Coronary artery (tissue), 2 donors: ENCODE measurements around the gene EML1.
"Not testable (repeated sequence)": the region's sequence is repeated elsewhere in the genome, so short reads cannot be mapped to it uniquely, and the experiment has no call there.

Experiments
- DNase-seq: peaks from one replicate; pipeline ENCODE4 v3.0.0-alpha.2; 2017; ENCODE audit warnings: low spot score
- H3K27ac ChIP-seq, 2 donors: fragments of 200-600 bp; sonication (generic); one replicate each; pipeline ENCODE4 v1.5.1; 2016 to 2019
- H3K4me3 ChIP-seq: fragments of 200-600 bp; sonication (generic); 2 replicates; pipeline ENCODE4 v1.5.1; 2016; ENCODE audit warnings: mild to moderate bottlenecking, moderate library complexity
- TF ChIP-seq, protein P1 (sequence below): fragments of 200-600 bp; sonication (generic); IDR thresholded peaks from one replicate; pipeline ENCODE4 v1.5.1; 2019; ENCODE audit warnings: antibody characterized with exemption

The EML1 gene

GRCh38 chr14:99945732-99946651 is 152.8 kb downstream of the EML1 start:
- Histone ChIP-seq H3K27ac (no peak overlapping the region), H3K4me3 (peak overlapping the region; percentile 15)
- no peak for DNase-seq
- TF ChIP-seq, protein P1, sequence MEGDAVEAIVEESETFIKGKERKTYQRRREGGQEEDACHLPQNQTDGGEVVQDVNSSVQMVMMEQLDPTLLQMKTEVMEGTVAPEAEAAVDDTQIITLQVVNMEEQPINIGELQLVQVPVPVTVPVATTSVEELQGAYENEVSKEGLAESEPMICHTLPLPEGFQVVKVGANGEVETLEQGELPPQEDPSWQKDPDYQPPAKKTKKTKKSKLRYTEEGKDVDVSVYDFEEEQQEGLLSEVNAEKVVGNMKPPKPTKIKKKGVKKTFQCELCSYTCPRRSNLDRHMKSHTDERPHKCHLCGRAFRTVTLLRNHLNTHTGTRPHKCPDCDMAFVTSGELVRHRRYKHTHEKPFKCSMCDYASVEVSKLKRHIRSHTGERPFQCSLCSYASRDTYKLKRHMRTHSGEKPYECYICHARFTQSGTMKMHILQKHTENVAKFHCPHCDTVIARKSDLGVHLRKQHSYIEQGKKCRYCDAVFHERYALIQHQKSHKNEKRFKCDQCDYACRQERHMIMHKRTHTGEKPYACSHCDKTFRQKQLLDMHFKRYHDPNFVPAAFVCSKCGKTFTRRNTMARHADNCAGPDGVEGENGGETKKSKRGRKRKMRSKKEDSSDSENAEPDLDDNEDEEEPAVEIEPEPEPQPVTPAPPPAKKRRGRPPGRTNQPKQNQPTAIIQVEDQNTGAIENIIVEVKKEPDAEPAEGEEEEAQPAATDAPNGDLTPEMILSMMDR: no peak

GRCh38 chr14:99946652-99947489 is 153.7 kb downstream of the EML1 start:
- TF ChIP-seq, protein P1: peak; percentile 85
- DNase-seq: no peak
- H3K4me3 ChIP-seq: peak overlapping the region; percentile 15
- no peak overlapping the region for H3K27ac ChIP-seq

DNA sequence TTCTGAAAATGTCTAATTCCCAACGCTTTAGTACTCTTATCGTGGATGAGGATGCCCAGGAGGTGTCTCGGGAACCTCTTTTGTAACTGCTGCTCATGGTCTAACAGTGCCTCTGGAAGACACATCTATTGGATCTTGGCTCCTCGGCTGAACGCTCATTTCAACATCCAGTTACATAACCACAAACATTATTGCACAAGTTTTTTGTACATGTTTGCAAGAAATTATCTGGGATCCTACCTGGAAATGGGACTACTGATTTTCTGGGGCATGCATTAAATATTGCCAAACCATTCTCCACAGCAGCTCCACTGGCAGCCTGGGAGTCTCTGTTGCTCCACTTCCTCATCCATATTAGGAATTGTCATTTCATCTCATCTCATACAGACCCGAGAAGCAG is 154.5 kb downstream of the EML1 start:
- TF ChIP-seq, protein P1: no peak
- DNase-seq: no peak
- H3K27ac ChIP-seq: no peak overlapping the region
- H3K4me3 ChIP-seq: no peak overlapping the region

DNA sequence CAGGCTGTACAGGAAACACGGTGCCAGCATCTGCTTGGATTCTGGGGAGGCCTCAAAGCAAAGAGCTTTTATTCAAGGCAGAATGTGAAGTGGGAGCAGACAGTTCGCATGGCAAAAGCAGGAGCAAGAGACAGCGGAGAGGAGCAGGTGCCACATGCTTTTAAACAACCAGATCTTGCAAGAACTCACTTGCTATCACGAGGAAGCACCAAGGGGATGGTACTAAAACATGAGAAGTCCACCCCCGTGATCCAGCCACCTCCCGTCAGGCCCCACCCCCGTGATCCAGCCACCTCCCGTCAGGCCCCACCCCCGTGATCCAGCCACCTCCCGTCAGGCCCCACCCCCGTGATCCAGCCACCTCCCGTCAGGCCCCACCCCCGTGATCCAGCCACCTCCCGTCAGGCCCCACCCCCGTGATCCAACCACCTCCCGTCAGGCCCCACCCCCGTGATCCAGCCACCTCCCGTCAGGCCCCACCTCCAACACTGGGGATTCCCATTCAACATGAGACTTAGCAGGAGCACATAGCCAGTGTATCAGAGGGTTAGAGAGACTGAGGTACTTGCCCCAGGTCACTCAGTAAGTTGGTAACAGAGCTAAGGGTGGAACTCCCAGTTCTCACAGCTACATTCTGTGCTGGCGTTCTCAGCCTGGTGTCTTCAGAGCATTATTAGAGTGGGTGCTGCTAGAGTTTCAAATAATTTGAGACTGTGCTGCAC is 156.0 kb downstream of the EML1 start:
- DNase-seq, H3K27ac ChIP-seq, H3K4me3 ChIP-seq: not testable (repeated sequence)

- DNase-seq: no peak
- TF ChIP-seq, protein P1: no peak
- H3K27ac ChIP-seq: no peak overlapping the region
Measured at GRCh38 chr14:99950181-99950580, 157.0 kb downstream of the EML1 start.

DNA sequence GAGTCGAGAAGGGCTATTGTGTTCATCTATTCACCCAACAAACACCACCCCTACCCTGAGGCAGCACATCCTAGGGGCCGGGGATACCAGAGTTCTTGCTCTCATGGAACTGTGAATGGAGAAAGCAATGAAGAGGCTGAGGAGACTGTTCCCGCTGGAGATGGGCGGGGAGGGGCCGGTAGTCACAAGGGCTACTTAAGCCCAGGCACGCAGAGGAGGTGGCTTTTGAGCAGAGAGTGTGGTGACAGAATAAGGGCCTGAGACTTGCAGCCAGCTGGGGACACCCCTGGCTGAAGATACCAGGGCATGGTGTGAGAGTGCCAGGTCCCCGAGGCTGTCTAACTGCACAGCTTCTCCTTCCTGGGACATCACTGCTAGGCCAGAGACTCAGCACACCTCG is 157.9 kb downstream of the EML1 start:
- H3K4me3 ChIP-seq: no peak overlapping the region
- DNase-seq: no peak
- H3K27ac ChIP-seq: no peak overlapping the region
- TF ChIP-seq, protein P1: no peak

More at GRCh38 chr14:99950181-99950580, 157.0 kb downstream of the EML1 start:
- H3K4me3 ChIP-seq: no peak overlapping the region

DNA sequence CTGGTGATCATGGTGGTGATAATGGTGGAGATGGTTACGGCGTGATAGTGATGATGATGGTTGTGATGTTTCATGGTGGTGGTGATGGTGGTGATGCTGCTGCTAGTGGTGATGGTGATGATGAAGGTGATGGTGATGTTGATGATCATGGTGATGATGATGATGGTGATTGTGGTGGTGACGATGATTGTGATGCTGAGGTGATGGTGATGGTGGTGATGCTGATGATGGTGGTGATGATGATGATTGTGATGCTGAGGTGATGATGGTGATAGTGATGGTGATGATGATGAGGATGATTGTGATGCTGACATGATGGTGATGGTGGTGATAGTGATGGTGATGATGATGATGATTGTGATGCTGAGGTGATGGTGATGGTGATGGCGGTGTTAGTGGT is 158.8 kb downstream of the EML1 start:
- no peak for DNase-seq
- H3K27ac ChIP-seq: no peak overlapping the region
- no peak overlapping the region for H3K4me3 ChIP-seq
- TF ChIP-seq, protein P1: no peak
